ENCODE results near the gene PPP1R26. TPM values are rescaled to one million over a fixed set of nuclear protein-coding genes. Genes with fewer than 3 reads are reported as not detected.

The PPP1R26 gene
- total and polyA plus RNA-seq, 9 of the 15 experiments (the other 6 are each of a cell fraction or from before 2014, with no cell fraction given): 0.77 to 26.8 (median 9.3) TPM

DNA sequence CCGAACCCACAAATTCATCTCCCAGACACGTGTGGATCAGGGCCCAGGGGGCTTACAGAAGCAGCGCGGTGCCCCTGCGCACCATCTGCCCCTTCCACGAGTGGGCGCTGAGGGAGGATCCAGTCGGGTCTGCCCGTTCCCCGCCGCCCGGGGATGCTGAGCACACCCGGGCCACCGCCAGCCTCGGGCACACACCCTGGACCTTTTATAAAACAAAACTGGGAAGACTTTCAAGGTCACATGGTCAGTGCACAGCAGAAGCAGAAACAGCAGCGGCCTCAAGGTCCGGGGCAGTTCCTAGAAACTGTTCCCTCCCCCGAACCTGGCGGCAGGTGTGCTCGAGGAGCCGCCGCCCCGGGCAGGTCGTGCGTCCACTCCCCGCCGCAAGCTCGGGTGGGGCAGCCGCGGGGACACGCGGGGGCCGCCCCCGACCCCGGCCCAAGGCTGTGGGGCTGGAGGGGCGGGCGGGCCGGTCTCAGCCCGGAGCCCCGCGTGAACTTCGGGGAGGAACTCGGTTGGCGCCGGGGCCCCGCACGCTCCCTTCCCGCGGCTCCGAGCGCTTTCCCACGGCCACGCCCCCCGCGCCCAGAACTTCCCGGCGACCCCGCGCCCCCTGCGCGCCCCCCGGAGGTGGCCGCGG lies 633 bp upstream of the PPP1R26 start (continued):
- TF ChIP-seq, protein P1, sequence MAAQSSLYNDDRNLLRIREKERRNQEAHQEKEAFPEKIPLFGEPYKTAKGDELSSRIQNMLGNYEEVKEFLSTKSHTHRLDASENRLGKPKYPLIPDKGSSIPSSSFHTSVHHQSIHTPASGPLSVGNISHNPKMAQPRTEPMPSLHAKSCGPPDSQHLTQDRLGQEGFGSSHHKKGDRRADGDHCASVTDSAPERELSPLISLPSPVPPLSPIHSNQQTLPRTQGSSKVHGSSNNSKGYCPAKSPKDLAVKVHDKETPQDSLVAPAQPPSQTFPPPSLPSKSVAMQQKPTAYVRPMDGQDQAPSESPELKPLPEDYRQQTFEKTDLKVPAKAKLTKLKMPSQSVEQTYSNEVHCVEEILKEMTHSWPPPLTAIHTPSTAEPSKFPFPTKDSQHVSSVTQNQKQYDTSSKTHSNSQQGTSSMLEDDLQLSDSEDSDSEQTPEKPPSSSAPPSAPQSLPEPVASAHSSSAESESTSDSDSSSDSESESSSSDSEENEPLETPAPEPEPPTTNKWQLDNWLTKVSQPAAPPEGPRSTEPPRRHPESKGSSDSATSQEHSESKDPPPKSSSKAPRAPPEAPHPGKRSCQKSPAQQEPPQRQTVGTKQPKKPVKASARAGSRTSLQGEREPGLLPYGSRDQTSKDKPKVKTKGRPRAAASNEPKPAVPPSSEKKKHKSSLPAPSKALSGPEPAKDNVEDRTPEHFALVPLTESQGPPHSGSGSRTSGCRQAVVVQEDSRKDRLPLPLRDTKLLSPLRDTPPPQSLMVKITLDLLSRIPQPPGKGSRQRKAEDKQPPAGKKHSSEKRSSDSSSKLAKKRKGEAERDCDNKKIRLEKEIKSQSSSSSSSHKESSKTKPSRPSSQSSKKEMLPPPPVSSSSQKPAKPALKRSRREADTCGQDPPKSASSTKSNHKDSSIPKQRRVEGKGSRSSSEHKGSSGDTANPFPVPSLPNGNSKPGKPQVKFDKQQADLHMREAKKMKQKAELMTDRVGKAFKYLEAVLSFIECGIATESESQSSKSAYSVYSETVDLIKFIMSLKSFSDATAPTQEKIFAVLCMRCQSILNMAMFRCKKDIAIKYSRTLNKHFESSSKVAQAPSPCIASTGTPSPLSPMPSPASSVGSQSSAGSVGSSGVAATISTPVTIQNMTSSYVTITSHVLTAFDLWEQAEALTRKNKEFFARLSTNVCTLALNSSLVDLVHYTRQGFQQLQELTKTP (IDR thresholded peaks at IDR 0.05; ENCODE audit: low read depth in 1 of 2, partially characterized antibody in 2 of 2): no peak
- TF ChIP-seq ZFP30 (CRISPR knock-in tag; IDR thresholded peaks at IDR 0.05; ENCODE audit: borderline replicate concordance) (no peak), GATAD2B (IDR thresholded peaks at IDR 0.05; ENCODE audit: borderline replicate concordance) (peak; percentile 47; the same call in 1 of the 2 replicates), SMAD4 (CRISPR knock-in tag; conservative IDR thresholded peaks at IDR 0.05) (no peak), TCF3 (CRISPR knock-in tag; IDR thresholded peaks at IDR 0.05) (no peak), NR2F6 (CRISPR knock-in tag; IDR thresholded peaks at IDR 0.05) (no peak), ZBTB8A (IDR thresholded peaks at IDR 0.05; ENCODE audit: partially characterized antibody) (no peak), ZNF436 (CRISPR knock-in tag; IDR thresholded peaks at IDR 0.05) (no peak), SMARCA5 (IDR thresholded peaks at IDR 0.05) (no peak), KAT2B (IDR thresholded peaks at IDR 0.05; ENCODE audit: low read depth, low read length) (no peak), THRAP3 (IDR thresholded peaks at IDR 0.05; ENCODE audit: borderline replicate concordance) (no peak), TEAD2 (tag; IDR thresholded peaks at IDR 0.05) (no peak), ILF3 (IDR thresholded peaks at IDR 0.05; ENCODE audit: borderline replicate concordance) (no peak)
- TF ChIP-seq, protein P2, sequence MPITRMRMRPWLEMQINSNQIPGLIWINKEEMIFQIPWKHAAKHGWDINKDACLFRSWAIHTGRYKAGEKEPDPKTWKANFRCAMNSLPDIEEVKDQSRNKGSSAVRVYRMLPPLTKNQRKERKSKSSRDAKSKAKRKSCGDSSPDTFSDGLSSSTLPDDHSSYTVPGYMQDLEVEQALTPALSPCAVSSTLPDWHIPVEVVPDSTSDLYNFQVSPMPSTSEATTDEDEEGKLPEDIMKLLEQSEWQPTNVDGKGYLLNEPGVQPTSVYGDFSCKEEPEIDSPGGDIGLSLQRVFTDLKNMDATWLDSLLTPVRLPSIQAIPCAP (CRISPR knock-in tag; IDR thresholded peaks at IDR 0.05; ENCODE audit: borderline replicate concordance): no peak
- TF ChIP-seq, protein P3, sequence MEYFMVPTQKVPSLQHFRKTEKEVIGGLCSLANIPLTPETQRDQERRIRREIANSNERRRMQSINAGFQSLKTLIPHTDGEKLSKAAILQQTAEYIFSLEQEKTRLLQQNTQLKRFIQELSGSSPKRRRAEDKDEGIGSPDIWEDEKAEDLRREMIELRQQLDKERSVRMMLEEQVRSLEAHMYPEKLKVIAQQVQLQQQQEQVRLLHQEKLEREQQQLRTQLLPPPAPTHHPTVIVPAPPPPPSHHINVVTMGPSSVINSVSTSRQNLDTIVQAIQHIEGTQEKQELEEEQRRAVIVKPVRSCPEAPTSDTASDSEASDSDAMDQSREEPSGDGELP (CRISPR knock-in tag; IDR thresholded peaks at IDR 0.05; ENCODE audit: borderline replicate concordance): no peak
- TF ChIP-seq, protein P4, sequence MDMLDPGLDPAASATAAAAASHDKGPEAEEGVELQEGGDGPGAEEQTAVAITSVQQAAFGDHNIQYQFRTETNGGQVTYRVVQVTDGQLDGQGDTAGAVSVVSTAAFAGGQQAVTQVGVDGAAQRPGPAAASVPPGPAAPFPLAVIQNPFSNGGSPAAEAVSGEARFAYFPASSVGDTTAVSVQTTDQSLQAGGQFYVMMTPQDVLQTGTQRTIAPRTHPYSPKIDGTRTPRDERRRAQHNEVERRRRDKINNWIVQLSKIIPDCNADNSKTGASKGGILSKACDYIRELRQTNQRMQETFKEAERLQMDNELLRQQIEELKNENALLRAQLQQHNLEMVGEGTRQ (CRISPR knock-in tag; IDR thresholded peaks at IDR 0.05): peak; percentile 69
- TF ChIP-seq, protein P5, sequence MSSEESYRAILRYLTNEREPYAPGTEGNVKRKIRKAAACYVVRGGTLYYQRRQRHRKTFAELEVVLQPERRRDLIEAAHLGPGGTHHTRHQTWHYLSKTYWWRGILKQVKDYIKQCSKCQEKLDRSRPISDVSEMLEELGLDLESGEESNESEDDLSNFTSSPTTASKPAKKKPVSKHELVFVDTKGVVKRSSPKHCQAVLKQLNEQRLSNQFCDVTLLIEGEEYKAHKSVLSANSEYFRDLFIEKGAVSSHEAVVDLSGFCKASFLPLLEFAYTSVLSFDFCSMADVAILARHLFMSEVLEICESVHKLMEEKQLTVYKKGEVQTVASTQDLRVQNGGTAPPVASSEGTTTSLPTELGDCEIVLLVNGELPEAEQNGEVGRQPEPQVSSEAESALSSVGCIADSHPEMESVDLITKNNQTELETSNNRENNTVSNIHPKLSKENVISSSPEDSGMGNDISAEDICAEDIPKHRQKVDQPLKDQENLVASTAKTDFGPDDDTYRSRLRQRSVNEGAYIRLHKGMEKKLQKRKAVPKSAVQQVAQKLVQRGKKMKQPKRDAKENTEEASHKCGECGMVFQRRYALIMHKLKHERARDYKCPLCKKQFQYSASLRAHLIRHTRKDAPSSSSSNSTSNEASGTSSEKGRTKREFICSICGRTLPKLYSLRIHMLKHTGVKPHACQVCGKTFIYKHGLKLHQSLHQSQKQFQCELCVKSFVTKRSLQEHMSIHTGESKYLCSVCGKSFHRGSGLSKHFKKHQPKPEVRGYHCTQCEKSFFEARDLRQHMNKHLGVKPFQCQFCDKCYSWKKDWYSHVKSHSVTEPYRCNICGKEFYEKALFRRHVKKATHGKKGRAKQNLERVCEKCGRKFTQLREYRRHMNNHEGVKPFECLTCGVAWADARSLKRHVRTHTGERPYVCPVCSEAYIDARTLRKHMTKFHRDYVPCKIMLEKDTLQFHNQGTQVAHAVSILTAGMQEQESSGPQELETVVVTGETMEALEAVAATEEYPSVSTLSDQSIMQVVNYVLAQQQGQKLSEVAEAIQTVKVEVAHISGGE (CRISPR knock-in tag; IDR thresholded peaks at IDR 0.05): no peak

Measured in K562 (cell line).